Urothelium cell line (cell line): ENCODE data around the gene DOCK9.

Experiments used
- DNase-seq: peaks from one replicate; pipeline ENCODE4 v3.0.0; 2011; ENCODE audit warnings: low spot score, mixed read lengths
- FAIRE-seq: peaks from 2 replicates; lab custom pipeline; 2011; peaks lifted over from hg19 to GRCh38; lab: Jason Lieb, UNC

DOCK9 gene

GRCh38 chr13:98888890-98889279 is 89.0 kb downstream of the DOCK9 start:
- FAIRE-seq (no peak), DNase-seq (no peak)

GRCh38 chr13:98888222-98888889 is 89.5 kb downstream of the DOCK9 start:
- FAIRE-seq (no peak), DNase-seq (no peak)

GRCh38 chr13:98886587-98887230 is 91.2 kb downstream of the DOCK9 start:
- DNase-seq = no peak
- no peak for FAIRE-seq

GRCh38 chr13:98885600-98885999 is 92.3 kb downstream of the DOCK9 start:
- FAIRE-seq (no peak), DNase-seq (no peak)

GRCh38 chr13:98883998-98884397 is 93.9 kb downstream of the DOCK9 start:
- no peak for FAIRE-seq

DNA sequence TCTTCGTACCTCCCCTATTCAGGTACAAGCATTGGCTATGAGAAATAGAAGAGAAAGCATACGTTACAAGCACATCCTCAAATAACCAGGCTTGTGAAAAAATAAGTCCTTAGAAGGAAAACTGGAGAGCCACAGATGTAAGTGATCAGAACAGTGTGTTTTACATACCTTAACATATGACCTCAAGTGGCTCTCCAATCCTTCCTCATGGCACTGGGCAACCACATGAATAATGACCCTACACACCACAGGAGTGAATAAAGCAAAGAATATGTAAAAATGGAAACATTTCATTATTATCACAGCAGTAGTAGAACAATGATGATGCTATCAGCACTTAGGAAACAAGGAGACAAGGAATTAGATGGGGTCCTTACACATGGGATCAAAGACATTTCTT is 96.5 kb downstream of the DOCK9 start:
- DNase-seq (no peak), FAIRE-seq (no peak)

More at GRCh38 chr13:98883998-98884397, 93.9 kb downstream of the DOCK9 start:
- no peak for DNase-seq

- DNase-seq (no peak), FAIRE-seq (no peak)
These were observed 97.2 kb downstream of the DOCK9 start for GRCh38 chr13:98880677-98881076.

GRCh38 chr13:98879957-98880356 is 97.9 kb downstream of the DOCK9 start:
- no peak for FAIRE-seq
- DNase-seq = no peak

DNA sequence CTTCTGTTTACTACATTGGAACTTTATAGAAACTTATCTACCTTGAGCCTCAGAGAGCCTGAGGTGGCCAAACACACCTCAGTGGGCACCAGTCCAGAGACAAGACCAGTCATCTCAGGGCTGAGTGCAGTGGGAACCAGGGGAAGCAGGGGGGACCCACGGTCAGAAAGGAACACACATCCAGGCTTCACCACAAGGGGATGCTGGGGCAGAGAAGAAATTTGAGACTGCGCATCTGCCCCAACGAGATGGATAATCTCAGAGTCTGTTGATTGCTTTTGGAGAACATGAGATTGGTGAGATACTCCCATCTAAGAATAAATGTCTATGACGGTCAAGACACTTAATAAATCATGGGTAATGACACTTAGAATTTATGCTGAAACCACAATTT is 98.7 kb downstream of the DOCK9 start:
- FAIRE-seq (no peak), DNase-seq (no peak)

DNA sequence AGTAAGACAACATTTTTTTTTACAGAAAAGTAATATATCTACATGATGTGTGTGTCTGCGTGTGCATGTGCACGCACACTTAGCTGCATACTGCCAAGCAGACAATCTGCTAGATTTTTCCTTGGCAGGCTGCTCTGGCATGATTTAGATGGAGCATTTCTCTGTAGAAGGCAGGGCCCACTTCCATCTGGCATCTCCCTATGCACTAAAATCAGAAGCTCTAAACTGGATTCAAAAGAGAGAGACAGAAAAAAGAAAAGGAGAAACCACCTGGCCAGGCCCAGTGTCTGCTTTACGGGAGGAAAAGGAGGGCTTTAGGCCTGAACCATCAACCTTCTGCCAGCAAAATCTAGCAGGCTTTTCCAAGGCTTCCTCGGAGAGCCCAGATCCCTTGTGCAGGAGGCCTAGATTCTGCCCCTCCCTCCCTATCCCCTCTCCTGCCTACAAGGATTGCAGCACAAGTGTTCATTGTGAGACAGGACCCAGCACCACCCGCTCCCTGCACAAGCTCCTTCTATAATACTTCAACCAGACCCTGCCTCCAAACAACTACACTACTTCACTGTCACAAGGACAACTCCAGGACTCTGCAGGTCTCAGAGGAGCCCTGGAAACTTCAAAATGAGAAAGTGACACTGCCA is 99.3 kb downstream of the DOCK9 start:
- no peak for DNase-seq
- FAIRE-seq = no peak

- DNase-seq = no peak
- no peak for FAIRE-seq
These were observed 99.9 kb downstream of the DOCK9 start for GRCh38 chr13:98877936-98878335.

- DNase-seq = no peak
- no peak for FAIRE-seq
These were observed 100.4 kb downstream of the DOCK9 start for GRCh38 chr13:98877466-98877865.

GRCh38 chr13:98875146-98875729 is 102.6 kb downstream of the DOCK9 start:
- DNase-seq = no peak
- FAIRE-seq = no peak

DNA sequence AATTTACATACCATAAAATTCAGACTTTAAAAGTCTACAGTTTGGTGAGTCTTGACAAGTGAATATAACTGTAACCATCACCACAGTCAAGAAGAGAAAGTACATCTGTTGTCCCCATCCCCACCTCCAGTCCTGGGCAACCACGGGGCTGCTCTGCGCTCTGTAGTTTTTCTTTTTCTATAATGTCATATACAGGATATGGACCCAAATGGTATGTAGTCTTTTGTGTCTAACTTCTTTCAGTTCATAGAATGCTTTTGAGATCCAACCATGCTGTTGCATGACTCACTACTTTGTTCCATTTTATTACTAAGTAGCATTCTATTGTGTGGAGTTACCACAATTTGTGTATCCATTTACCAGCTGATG is 103.9 kb downstream of the DOCK9 start:
- FAIRE-seq = no peak

GRCh38 chr13:98873377-98874028 is 104.4 kb downstream of the DOCK9 start:
- FAIRE-seq (no peak), DNase-seq (no peak)

More for the DNA sequence above, 103.9 kb downstream of the DOCK9 start:
- DNase-seq = no peak

DNA sequence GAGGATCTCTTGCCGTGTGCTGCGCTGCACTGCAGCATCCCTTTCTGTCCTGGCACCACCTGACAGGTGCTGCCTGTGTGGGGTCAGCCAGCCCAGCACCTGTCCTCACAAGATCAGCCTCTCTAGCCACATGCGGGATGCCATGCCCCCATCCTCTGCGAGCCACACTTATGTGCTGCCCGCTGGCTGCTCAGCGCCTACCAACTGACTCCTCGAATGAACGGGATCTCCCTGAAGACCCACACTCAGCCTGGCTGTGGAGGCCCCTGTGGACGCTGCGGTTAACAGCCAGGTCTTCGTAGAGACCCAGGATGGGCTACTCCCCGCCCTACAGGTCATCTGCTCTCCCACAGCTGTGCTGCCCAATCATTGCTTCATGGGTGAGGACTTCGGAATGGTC is 106.1 kb downstream of the DOCK9 start:
- FAIRE-seq (no peak), DNase-seq (no peak)

DNA sequence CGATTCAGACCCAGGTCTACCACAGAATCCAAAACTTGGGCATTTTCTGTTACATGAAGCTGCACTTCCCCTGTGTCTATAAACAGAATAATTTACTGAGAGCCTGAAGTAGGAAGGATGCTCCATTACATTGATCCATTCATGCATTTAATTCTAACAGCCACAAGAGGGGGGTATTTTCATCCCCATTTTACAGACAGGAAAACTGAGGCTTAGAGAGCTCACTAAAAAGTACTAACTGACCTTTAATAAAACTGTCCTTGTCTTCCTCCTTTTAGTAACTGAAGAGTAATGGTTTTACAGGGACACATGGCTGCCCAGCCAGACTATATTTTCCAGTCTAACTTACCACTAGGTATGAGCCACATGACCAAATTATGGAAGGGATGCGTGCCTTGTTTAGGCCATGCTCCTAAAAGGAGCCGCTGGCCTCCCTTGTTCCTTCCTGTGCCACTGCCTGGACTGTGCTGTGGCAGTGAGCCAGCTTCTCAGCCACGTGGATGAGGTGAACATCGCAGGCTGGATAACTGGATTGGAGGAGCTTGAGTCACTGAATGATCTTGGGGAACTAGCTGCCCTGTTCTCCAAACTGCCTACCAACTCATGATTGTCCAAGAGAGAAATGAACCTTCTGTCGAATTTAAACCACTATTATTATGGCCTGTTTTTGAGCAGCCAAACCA is 108.3 kb downstream of the DOCK9 start:
- DNase-seq = no peak
- FAIRE-seq = no peak

DNA sequence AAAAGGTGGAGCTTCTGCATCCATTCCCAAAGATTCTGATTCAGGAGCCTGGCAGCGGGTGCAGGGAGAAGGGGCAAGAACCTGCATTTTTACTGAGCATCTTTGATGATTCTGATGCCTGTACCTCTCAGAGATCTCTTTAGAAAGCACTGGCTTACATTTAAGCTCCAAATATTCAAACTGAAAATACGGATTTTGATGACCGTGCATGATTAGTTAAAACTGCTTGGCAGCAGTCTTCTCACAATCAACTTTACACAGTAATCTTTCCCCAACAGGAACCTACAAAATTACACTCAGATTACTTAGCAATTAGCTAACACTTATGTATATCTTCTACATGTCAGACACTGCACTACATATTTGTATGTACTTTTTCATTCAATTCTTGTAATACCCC is 108.9 kb downstream of the DOCK9 start:
- DNase-seq (no peak), FAIRE-seq (no peak)

DNA sequence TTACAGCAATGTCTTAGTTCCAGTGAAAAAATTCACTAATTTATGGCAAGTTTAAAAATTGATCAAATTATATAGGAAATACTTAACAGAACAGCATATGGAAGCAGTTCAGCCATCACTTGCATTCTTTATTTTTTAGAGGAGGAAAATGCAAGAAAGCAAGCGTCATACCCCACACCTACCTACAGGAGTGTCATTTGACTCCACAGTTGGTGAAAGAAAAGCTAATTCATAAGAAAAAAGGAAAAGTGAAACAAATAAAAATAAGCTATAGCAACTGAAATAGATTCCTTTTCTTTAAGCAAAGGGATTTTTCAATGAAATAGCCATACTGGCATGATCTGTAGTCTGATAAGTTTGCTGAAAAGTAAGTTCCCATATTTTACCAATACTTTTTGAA is 111.0 kb downstream of the DOCK9 start:
- no peak for DNase-seq
- no peak for FAIRE-seq

GRCh38 chr13:98860491-98860890 is 117.4 kb downstream of the DOCK9 start:
- FAIRE-seq = no peak

DNA sequence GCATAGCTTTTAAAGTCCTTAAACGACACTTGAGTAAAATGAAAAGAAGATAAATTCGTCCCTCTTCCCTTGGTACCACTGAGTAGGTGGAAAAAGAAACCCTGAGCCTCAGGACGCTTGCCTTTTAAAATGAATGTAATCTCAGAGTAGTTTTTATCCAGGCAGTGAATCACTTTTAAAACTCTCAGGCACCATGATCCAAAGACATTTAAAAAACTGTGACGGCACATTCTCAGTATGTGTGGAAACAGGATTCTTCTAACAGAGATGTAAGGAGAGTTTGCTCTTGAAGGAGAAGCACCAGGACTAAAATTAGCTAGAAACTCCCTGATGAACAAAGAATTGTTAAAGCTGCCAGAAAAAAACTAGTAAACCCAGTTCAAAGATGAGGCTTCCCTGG is 119.7 kb downstream of the DOCK9 start:
- no peak for DNase-seq
- no peak for FAIRE-seq

More at GRCh38 chr13:98860491-98860890, 117.4 kb downstream of the DOCK9 start:
- DNase-seq = no peak
